Stimulated activated CD8-positive, alpha-beta memory T cell treated with anti-CD3 and anti-CD28 coated beads, Interleukin-12 subunit alpha, Interleukin-12 subunit beta, amount 100 ng/mL, for 4 hours (primary cell): Measurements from ENCODE around the gene AFG3L2.

Experiments
- DNase-seq: peaks from one replicate; pipeline ENCODE4 v3.0.0-alpha.2; 2020; ENCODE audit warnings: low read depth

The AFG3L2 gene

GRCh38 chr18:12361770-12362378, 15.2 kb downstream of the AFG3L2 start:
- no peak for DNase-seq

GRCh38 chr18:12359515-12359927, 17.5 kb downstream of the AFG3L2 start:
- no peak for DNase-seq

GRCh38 chr18:12352188-12352587, 24.8 kb downstream of the AFG3L2 start:
- no peak for DNase-seq

GRCh38 chr18:12347895-12348294, 29.1 kb downstream of the AFG3L2 start:
- no peak for DNase-seq

- no peak for DNase-seq
Measured at GRCh38 chr18:12346240-12346565, 30.8 kb downstream of the AFG3L2 start.

- DNase-seq = no peak
Measured at GRCh38 chr18:12345491-12346239, 31.4 kb downstream of the AFG3L2 start.

- no peak for DNase-seq
Measured at GRCh38 chr18:12342661-12343060, 34.4 kb downstream of the AFG3L2 start.

GRCh38 chr18:12340945-12341660, 35.9 kb downstream of the AFG3L2 start:
- DNase-seq = no peak

GRCh38 chr18:12338382-12338781, 38.6 kb downstream of the AFG3L2 start:
- no peak for DNase-seq

GRCh38 chr18:12336887-12337286, 40.1 kb downstream of the AFG3L2 start:
- no peak for DNase-seq

GRCh38 chr18:12336171-12336613, 40.8 kb downstream of the AFG3L2 start:
- DNase-seq = no peak

GRCh38 chr18:12335503-12335902, 41.5 kb downstream of the AFG3L2 start:
- no peak for DNase-seq

GRCh38 chr18:12334863-12335262, 42.2 kb downstream of the AFG3L2 start:
- no peak for DNase-seq

- DNase-seq = no peak
Measured at GRCh38 chr18:12334366-12334808, 42.6 kb downstream of the AFG3L2 start.

GRCh38 chr18:12333506-12334290, 43.3 kb downstream of the AFG3L2 start:
- DNase-seq = no peak

GRCh38 chr18:12330766-12331165, 46.3 kb downstream of the AFG3L2 start:
- no peak for DNase-seq

GRCh38 chr18:12329125-12329698, 47.8 kb downstream of the AFG3L2 start:
- no peak for DNase-seq

- no peak for DNase-seq
Measured at GRCh38 chr18:12328179-12328823, 48.7 kb downstream of the AFG3L2 start.

- DNase-seq = peak; percentile 35
Measured at GRCh38 chr18:12327510-12328178, 49.4 kb downstream of the AFG3L2 start.

- DNase-seq = no peak
Measured at GRCh38 chr18:12326711-12327460, 50.1 kb downstream of the AFG3L2 start.
